ENCODE measurements around the gene TMEM9B.
"Not testable (repeated sequence)": the region's sequence is repeated elsewhere in the genome, so short reads cannot be mapped to it uniquely, and the experiment has no call there.

TMEM9B gene

GRCh38 chr11:8937159-8937558 lies 27.1 kb downstream of the TMEM9B start:
- no peaks in the 10 kb centered on the region for H3K4me1 ChIP-seq (ENCODE audit: control insufficient read depth, insufficient read depth, low read length)
- H3K36me3 ChIP-seq (ENCODE audit: control insufficient read depth, insufficient read depth, low read length), result no peaks in the 10 kb centered on the region
- H3K9me3 ChIP-seq (ENCODE audit: control insufficient read depth, low read length), result no peaks in the 10 kb centered on the region
- no peak overlapping the region for H3K4me3 ChIP-seq (ENCODE audit: low read length)
- H3K9ac ChIP-seq (ENCODE audit: low read length), result no peak overlapping the region
- no peaks in the 10 kb centered on the region for H3K27me3 ChIP-seq (ENCODE audit: control insufficient read depth, insufficient read depth, low read length)

DNA sequence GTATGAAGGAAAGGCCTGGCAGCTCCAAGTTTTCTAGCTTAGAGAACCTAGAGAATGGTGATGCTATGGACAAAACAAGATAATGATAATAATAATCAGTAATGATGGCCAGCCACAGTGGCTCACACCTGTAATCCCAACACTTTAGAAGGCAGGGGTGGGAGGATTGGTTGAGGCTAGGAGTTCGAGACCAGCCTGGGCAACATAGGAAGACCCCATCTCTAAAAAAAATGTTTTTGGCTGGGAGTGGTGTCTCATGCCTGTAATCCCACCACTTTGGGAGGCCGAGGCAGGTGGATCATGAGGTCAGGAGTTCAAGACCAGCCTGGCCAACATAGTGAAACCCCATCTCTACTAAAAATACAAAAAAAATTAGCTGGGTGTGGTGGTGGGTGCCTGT lies 28.5 kb downstream of the TMEM9B start:
- not testable (repeated sequence) for H3K4me3 ChIP-seq (ENCODE audit: low read length); H3K36me3 ChIP-seq (ENCODE audit: control insufficient read depth, insufficient read depth, low read length); H3K9ac ChIP-seq (ENCODE audit: low read length); H3K27me3 ChIP-seq (ENCODE audit: control insufficient read depth, insufficient read depth, low read length); H3K9me3 ChIP-seq (ENCODE audit: control insufficient read depth, low read length); H3K4me1 ChIP-seq (ENCODE audit: control insufficient read depth, insufficient read depth, low read length)

DNA sequence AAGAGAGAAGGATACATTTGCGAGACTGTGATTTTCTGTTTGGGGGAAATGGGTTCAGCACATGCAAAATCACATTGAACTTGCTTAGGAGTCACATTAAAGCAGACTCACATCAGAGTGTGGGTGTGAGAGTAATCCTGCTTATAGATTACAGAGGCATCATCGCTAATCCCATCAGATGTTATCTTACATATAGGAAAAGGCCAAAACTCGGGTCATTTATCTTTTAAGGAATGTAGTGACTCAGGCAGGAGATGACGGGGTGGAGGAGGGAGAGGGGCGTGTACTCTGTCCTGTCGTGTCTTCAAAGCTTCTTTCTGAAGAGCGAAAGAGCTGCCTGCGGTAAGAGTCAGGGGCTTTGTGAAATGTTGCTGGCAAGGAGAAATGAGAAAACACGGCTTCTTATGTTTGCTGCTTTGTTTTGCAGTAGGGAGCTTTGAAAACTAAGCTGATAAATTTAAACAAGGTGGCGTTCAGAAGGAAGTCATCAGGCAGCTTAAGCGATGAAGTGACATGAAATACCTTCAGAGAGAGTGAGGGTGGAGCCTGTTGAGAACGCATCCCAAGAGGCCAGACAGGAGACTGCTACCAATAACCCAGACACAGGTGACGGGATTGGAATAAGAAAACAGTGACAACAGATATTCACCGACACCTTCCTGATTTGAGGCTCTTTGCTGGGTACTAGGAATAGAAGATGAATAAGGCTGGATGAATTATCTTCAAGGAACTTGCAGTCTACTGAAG lies 29.3 kb downstream of the TMEM9B start:
- no peaks in the 10 kb centered on the region for H3K36me3 ChIP-seq (ENCODE audit: control insufficient read depth, insufficient read depth, low read length)
- no peaks in the 10 kb centered on the region for H3K27me3 ChIP-seq (ENCODE audit: control insufficient read depth, insufficient read depth, low read length)
- H3K9me3 ChIP-seq (ENCODE audit: control insufficient read depth, low read length), result no peaks in the 10 kb centered on the region
- no peaks in the 10 kb centered on the region for H3K4me1 ChIP-seq (ENCODE audit: control insufficient read depth, insufficient read depth, low read length)
- no peak overlapping the region for H3K9ac ChIP-seq (ENCODE audit: low read length)
- H3K4me3 ChIP-seq (ENCODE audit: low read length), result no peak overlapping the region

GRCh38 chr11:8933931-8934330 lies 30.3 kb downstream of the TMEM9B start:
- H3K4me3 ChIP-seq (ENCODE audit: low read length), result no peak overlapping the region
- H3K27me3 ChIP-seq (ENCODE audit: control insufficient read depth, insufficient read depth, low read length), result no peaks in the 10 kb centered on the region
- H3K9me3 ChIP-seq (ENCODE audit: control insufficient read depth, low read length), result no peaks in the 10 kb centered on the region
- H3K9ac ChIP-seq (ENCODE audit: low read length), result no peak overlapping the region
- no peaks in the 10 kb centered on the region for H3K36me3 ChIP-seq (ENCODE audit: control insufficient read depth, insufficient read depth, low read length)
- H3K4me1 ChIP-seq (ENCODE audit: control insufficient read depth, insufficient read depth, low read length), result no peaks in the 10 kb centered on the region

DNA sequence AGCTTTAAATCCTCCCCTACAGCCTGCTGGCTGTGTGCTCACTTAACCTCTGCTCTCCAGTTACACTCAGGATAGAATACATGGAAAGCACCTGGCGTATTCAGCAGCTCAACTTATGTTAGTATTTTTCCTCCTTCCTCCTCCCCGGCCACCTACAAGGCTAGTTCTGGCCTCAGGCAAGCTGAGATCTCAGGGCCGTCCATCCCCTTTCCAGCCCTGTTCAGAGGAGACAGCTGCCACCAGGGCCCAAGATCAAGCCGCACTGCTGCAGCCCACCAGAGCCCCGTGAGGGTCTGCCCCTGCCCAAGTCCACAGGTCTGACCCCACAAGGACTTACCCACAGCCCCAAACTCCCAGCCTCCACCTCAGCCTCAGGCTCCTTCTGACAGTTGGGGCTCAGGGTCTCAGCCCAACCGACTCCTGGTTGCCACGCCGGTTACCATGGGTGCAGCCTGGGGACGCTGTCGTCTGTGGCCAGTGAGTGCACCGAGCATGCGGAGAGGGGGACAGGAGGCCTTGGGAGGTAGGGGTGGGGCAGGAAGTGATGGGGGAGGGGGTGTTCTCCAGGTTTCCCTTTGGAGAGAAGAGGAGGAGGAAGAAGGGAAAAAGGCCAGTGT lies 31.6 kb downstream of the TMEM9B start, which contains the start of gene C11orf16:
TSS of gene C11orf16 (minus strand) at position 384 of the 617 bp plus-strand sequence. CDS start 639 bp downstream, outside the sequence.
- Histone ChIP-seq H3K9me3 (ENCODE audit: control insufficient read depth, low read length) (no peaks in the 10 kb centered on the region), H3K36me3 (ENCODE audit: control insufficient read depth, insufficient read depth, low read length) (no peaks in the 10 kb centered on the region), H3K9ac (ENCODE audit: low read length) (no peak within 1 kb of the TSS), H3K4me1 (ENCODE audit: control insufficient read depth, insufficient read depth, low read length) (no peaks in the 10 kb centered on the region), H3K27me3 (ENCODE audit: control insufficient read depth, insufficient read depth, low read length) (no peaks in the 10 kb centered on the region), H3K4me3 (ENCODE audit: low read length) (no peak within 1 kb of the TSS)

GRCh38 chr11:8930456-8931175 lies 33.6 kb downstream of the TMEM9B start:
- Histone ChIP-seq H3K36me3 (ENCODE audit: control insufficient read depth, insufficient read depth, low read length) (no peaks in the 10 kb centered on the region), H3K9me3 (ENCODE audit: control insufficient read depth, low read length) (no peaks in the 10 kb centered on the region)

GRCh38 chr11:8928981-8929615 lies 35.1 kb downstream of the TMEM9B start:
- Histone ChIP-seq H3K9me3 (ENCODE audit: control insufficient read depth, low read length) (no peaks in the 10 kb centered on the region), H3K36me3 (ENCODE audit: control insufficient read depth, insufficient read depth, low read length) (no peaks in the 10 kb centered on the region), H3K9ac (ENCODE audit: low read length) (no peak overlapping the region), H3K4me3 (ENCODE audit: low read length) (no peak overlapping the region), H3K4me1 (ENCODE audit: control insufficient read depth, insufficient read depth, low read length) (no peaks in the 10 kb centered on the region), H3K27me3 (ENCODE audit: control insufficient read depth, insufficient read depth, low read length) (no peaks in the 10 kb centered on the region)

More at GRCh38 chr11:8930456-8931175, 33.6 kb downstream of the TMEM9B start:
- Histone ChIP-seq H3K4me3 (ENCODE audit: low read length) (no peak overlapping the region), H3K9ac (ENCODE audit: low read length) (no peak overlapping the region), H3K27me3 (ENCODE audit: control insufficient read depth, insufficient read depth, low read length) (no peaks in the 10 kb centered on the region), H3K4me1 (ENCODE audit: control insufficient read depth, insufficient read depth, low read length) (no peaks in the 10 kb centered on the region)

- Histone ChIP-seq H3K4me1 (ENCODE audit: control insufficient read depth, insufficient read depth, low read length) (no peaks in the 10 kb centered on the region), H3K4me3 (ENCODE audit: low read length) (no peak overlapping the region), H3K9ac (ENCODE audit: low read length) (no peak overlapping the region), H3K27me3 (ENCODE audit: control insufficient read depth, insufficient read depth, low read length) (no peaks in the 10 kb centered on the region), H3K36me3 (ENCODE audit: control insufficient read depth, insufficient read depth, low read length) (no peaks in the 10 kb centered on the region), H3K9me3 (ENCODE audit: control insufficient read depth, low read length) (no peaks in the 10 kb centered on the region)
Measured at GRCh38 chr11:8928205-8928604, 36.0 kb downstream of the TMEM9B start.

- H3K36me3 ChIP-seq (ENCODE audit: control insufficient read depth, insufficient read depth, low read length), result no peaks in the 10 kb centered on the region
- H3K9ac ChIP-seq (ENCODE audit: low read length), result no peak overlapping the region
- H3K27me3 ChIP-seq (ENCODE audit: control insufficient read depth, insufficient read depth, low read length), result no peaks in the 10 kb centered on the region
- no peaks in the 10 kb centered on the region for H3K4me1 ChIP-seq (ENCODE audit: control insufficient read depth, insufficient read depth, low read length)
- no peak overlapping the region for H3K4me3 ChIP-seq (ENCODE audit: low read length)
- no peaks in the 10 kb centered on the region for H3K9me3 ChIP-seq (ENCODE audit: control insufficient read depth, low read length)
Measured at GRCh38 chr11:8927233-8927632, 37.0 kb downstream of the TMEM9B start.

DNA sequence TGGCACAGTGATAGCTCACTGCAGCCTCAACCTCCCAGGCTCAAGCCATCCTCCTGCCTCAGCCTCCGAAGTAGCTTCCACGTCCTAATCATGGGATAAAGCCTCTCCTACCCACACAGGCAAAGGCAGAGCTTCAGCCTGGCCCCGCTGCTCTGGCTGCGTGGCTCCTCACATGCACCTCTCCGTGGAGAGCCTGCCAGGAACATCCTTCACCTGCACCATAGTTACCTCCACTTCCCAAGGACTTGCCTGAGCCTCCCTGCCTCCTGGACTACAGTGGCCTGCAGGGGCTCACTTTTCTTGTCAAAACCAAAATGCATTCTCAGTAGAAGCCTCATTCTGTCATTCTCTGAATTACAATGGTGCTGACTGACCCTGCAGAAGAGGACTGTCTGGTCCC lies 38.0 kb downstream of the TMEM9B start:
- Histone ChIP-seq H3K4me1 (ENCODE audit: control insufficient read depth, insufficient read depth, low read length) (no peaks in the 10 kb centered on the region), H3K9me3 (ENCODE audit: control insufficient read depth, low read length) (no peaks in the 10 kb centered on the region), H3K9ac (ENCODE audit: low read length) (no peak overlapping the region), H3K4me3 (ENCODE audit: low read length) (no peak overlapping the region), H3K36me3 (ENCODE audit: control insufficient read depth, insufficient read depth, low read length) (no peaks in the 10 kb centered on the region), H3K27me3 (ENCODE audit: control insufficient read depth, insufficient read depth, low read length) (no peaks in the 10 kb centered on the region)

GRCh38 chr11:8925711-8926110 lies 38.5 kb downstream of the TMEM9B start:
- Histone ChIP-seq H3K4me1 (ENCODE audit: control insufficient read depth, insufficient read depth, low read length) (no peaks in the 10 kb centered on the region), H3K9ac (ENCODE audit: low read length) (no peak overlapping the region), H3K9me3 (ENCODE audit: control insufficient read depth, low read length) (no peaks in the 10 kb centered on the region), H3K4me3 (ENCODE audit: low read length) (no peak overlapping the region), H3K27me3 (ENCODE audit: control insufficient read depth, insufficient read depth, low read length) (no peaks in the 10 kb centered on the region), H3K36me3 (ENCODE audit: control insufficient read depth, insufficient read depth, low read length) (no peaks in the 10 kb centered on the region)

- Histone ChIP-seq H3K9me3 (ENCODE audit: control insufficient read depth, low read length) (no peaks in the 10 kb centered on the region), H3K4me1 (ENCODE audit: control insufficient read depth, insufficient read depth, low read length) (no peaks in the 10 kb centered on the region), H3K27me3 (ENCODE audit: control insufficient read depth, insufficient read depth, low read length) (no peaks in the 10 kb centered on the region), H3K36me3 (ENCODE audit: control insufficient read depth, insufficient read depth, low read length) (no peaks in the 10 kb centered on the region), H3K4me3 (ENCODE audit: low read length) (no peak overlapping the region), H3K9ac (ENCODE audit: low read length) (no peak overlapping the region)
Measured at GRCh38 chr11:8922691-8923090, 41.6 kb downstream of the TMEM9B start.
